Upper lobe of right lung (tissue), 1 donor: ENCODE data around the gene KRTAP10-10. TPM values are rescaled to one million over a fixed set of nuclear protein-coding genes. Genes with fewer than 3 reads are reported as not detected.
A peak's percentile ranks its signal among the peaks of the same experiment; 100 is the strongest.

ENCODE experiments used
- ATAC-seq: fragments of 200-7000 bp; cut with Tn5 transposase; one replicate; pipeline ENCODE4 v1.9.1; 2020; ENCODE audit warnings: mild to moderate bottlenecking, moderate library complexity
- DNase-seq: peaks from one replicate; pipeline ENCODE4 v3.0.0-alpha.2; 2020
- H3K27ac ChIP-seq: fragments of 200-600 bp; one replicate; pipeline ENCODE4 v1.8.0; 2022
- H3K27me3 ChIP-seq: fragments of 200-600 bp; one replicate; pipeline ENCODE4 v1.8.0; 2022; ENCODE audit warnings: mild to moderate bottlenecking
- H3K36me3 ChIP-seq: fragments of 200-600 bp; one replicate; pipeline ENCODE4 v1.8.0; 2022
- H3K4me1 ChIP-seq: fragments of 200-600 bp; one replicate; pipeline ENCODE4 v1.8.0; 2022
- H3K4me3 ChIP-seq: fragments of 200-600 bp; one replicate; pipeline ENCODE4 v1.8.0; 2022; ENCODE audit warnings: mild to moderate bottlenecking
- H3K9me3 ChIP-seq: fragments of 200-600 bp; one replicate; pipeline ENCODE4 v1.8.0; 2022
- intact Hi-C: fragments of 100-400 bp; cut with DNase I; formaldehyde crosslinking; loops from one replicate; pipeline ENCODE4 v1.11.0; 2022
- total RNA-seq: library from RNA; stranded (reverse); fragmentation: NEBNext Ultra II Directional; extraction: Animal tissue kit (Norgen Biotek cat#: 25700); gene quantifications from one replicate; pipeline ENCODE4 v1.2.1, GENCODE V29; 2021
- TF ChIP-seq, protein P1 (sequence below): fragments of 200-600 bp; IDR thresholded peaks from one replicate; pipeline ENCODE4 v1.8.0; 2022; ENCODE audit warnings: antibody characterized with exemption
- donor health status: DM: no; HTN: yes; CAD: no; lungs with severe emphysema.

KRTAP10-10 gene
- total RNA-seq, 1 donor from 2014 or later: not detected

DNA sequence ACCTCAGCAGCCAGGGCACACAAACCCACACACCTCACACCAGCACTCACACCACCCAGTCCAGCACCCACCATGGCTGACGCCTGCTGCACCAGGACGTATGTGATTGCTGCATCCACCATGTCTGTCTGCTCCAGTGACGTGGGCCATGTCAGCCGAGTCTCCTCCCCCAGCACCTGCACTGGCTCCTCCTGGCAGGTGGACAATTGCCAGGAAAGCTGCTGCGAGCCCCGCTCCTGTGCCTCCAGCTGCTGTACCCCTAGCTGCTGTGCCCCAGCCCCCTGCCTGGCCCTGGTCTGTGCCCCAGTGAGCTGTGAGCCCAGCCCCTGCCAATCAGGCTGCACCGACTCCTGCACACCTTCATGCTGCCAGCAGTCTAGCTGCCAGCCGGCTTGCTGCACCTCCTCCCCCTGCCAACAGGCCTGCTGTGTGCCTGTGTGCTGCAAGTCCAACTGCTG, 25.1 kb upstream of the KRTAP10-10 start, which contains the start of gene KRTAP10-8:
KRTAP10-8 (plus strand) TSS at position 51 of the 458 bp plus-strand sequence; CDS start at position 73, 22 bp downstream.
- Histone ChIP-seq H3K9me3 (peaks cover 9% of the 10 kb centered on the region), H3K27ac (no peak within 1 kb of the TSS), H3K4me1 (no peaks in the 10 kb centered on the region), H3K4me3 (no peak within 1 kb of the TSS), H3K36me3 (no peaks in the 10 kb centered on the region), H3K27me3 (no peaks in the 10 kb centered on the region)
- intact Hi-C loops: no loop called here
- DNase-seq (peak; percentile 60), ATAC-seq (no peak)
- TF ChIP-seq, protein P1, sequence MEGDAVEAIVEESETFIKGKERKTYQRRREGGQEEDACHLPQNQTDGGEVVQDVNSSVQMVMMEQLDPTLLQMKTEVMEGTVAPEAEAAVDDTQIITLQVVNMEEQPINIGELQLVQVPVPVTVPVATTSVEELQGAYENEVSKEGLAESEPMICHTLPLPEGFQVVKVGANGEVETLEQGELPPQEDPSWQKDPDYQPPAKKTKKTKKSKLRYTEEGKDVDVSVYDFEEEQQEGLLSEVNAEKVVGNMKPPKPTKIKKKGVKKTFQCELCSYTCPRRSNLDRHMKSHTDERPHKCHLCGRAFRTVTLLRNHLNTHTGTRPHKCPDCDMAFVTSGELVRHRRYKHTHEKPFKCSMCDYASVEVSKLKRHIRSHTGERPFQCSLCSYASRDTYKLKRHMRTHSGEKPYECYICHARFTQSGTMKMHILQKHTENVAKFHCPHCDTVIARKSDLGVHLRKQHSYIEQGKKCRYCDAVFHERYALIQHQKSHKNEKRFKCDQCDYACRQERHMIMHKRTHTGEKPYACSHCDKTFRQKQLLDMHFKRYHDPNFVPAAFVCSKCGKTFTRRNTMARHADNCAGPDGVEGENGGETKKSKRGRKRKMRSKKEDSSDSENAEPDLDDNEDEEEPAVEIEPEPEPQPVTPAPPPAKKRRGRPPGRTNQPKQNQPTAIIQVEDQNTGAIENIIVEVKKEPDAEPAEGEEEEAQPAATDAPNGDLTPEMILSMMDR: no peak

DNA sequence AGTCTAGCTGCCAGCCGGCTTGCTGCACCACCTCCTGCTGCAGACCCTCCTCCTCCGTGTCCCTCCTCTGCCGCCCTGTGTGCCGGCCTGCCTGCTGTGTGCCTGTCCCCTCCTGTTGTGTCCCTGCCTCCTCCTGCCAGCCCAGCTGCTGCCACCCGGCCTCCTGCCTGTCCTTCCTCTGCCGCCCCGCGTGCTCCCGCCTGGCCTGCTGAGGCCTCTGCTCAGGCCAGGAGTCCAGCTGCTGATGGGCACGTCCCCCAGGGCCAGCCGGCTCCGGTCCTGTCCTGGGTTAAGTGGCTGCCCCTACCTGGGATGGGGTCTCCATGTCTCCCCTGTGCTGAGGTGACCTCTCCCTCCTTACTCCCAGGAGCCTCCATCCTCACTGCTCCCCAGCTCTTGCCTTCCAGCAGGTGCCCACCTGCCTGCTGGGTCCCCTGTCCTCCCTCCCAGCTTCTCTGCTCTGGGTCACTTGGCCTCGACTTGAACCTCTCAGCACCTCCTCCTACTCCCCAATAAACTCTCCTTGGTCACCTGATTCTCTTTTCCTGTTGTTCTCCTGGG, 24.4 kb upstream of the KRTAP10-10 start:
- ATAC-seq (no peak), DNase-seq (peak; percentile 53)
- H3K27ac ChIP-seq: no peak overlapping the region

DNA sequence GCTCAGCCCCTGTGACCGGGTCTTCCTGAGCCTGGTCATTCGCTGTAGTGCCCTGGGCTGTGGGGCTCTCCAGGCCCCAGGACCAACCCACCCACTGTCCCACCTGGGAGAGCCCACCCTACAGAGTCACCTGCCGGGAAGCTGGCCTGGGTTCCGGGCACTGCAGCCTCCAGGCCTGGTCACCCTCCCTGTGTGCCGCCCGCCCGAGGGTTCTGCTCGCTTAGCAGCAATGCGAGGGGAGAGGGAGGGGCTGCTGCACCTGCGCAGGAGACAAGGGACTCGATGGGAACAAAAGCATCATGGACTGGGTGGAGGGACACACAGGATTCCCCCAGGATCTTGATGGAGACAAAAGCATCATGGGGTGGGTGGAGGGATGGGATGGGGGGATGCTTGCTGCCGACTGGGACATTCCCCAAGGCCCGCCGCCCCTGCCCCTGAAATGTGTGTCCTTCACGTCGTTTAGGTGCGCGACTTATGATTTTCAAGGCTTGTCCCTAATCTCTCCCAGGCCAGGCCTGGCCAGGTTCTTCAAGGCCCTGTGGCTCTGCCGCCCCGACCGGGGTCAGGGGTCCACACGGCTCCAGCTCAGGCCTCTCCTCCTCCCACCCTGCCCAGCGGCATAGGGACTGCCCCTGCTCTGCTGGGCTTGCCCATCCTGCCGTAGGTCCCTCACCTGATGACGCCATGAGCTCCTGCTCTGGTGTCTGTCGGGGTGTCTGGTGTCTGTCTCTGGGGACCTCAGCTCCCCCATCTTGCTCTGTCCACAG, 23.6 kb upstream of the KRTAP10-10 start:
- no peak for DNase-seq
- intact Hi-C loops: no loop called here
- no peaks in the 10 kb centered on the region for H3K27me3 ChIP-seq
- no peak overlapping the region for H3K4me3 ChIP-seq
- no peak overlapping the region for H3K27ac ChIP-seq
- H3K4me1 ChIP-seq: no peaks in the 10 kb centered on the region
- TF ChIP-seq, protein P1: no peak
- H3K9me3 ChIP-seq: peaks cover 9% of the 10 kb centered on the region
- no peak for ATAC-seq
- H3K36me3 ChIP-seq: no peaks in the 10 kb centered on the region

More for the DNA sequence above, 24.4 kb upstream of the KRTAP10-10 start:
- Histone ChIP-seq H3K4me1 (no peaks in the 10 kb centered on the region), H3K4me3 (no peak overlapping the region), H3K27me3 (no peaks in the 10 kb centered on the region), H3K36me3 (no peaks in the 10 kb centered on the region), H3K9me3 (peaks cover 9% of the 10 kb centered on the region)
- TF ChIP-seq, protein P1: no peak
- intact Hi-C loops: no loop called here

DNA sequence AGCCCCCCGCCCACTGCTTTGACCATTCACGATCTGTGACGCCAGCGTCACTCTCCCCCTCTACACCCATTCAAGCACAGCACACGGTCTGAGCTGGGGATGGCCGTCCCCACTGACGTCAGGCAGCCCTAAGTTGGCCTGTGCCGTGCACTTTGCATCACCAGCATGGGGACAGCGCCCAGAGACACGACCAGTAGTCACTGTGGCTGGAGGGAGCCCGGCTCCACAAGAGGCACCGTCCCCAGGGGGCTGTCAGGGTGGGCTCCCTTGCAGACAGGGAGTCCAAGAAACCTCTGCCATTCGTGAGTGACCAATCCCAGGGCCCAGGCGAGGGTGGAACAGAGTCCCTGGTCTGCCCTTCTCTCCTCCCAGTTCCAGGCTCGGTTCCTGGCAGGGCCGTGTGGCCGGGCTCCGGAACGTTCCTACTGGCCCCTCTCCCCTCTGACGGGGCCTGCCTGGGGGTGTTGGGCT, 23.0 kb upstream of the KRTAP10-10 start:
- TF ChIP-seq, protein P1: no peak
- intact Hi-C loops: no loop called here
- DNase-seq: peak; percentile 57
- no peak overlapping the region for H3K27ac ChIP-seq
- no peaks in the 10 kb centered on the region for H3K36me3 ChIP-seq
- H3K4me3 ChIP-seq: no peak overlapping the region
- peaks cover 9% of the 10 kb centered on the region for H3K9me3 ChIP-seq
- no peak for ATAC-seq
- H3K4me1 ChIP-seq: no peaks in the 10 kb centered on the region
- H3K27me3 ChIP-seq: no peaks in the 10 kb centered on the region

DNA sequence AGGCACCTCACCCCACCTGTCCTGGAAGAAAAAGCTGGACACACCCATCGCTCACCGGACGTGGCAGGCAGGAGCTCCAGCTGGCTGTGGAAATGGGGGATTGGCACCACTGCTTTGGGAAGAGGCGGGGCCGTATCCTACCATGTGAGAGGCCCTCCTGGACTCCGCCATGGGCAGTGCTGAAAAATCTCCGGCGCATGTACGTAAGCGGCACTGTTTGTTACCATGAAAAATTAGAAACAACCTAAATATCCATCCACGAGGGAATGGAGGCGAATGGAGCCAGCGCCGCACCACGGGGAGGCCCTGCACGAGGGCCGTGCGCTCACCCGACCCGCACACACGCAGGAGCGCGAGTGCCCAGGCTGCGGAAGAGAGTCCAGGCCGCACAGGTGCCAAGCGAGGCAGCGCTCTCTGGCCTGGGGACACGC, 22.2 kb upstream of the KRTAP10-10 start:
- H3K9me3 ChIP-seq: peaks cover 4% of the 10 kb centered on the region
- H3K4me3 ChIP-seq: no peak overlapping the region
- no peaks in the 10 kb centered on the region for H3K4me1 ChIP-seq
- ATAC-seq (no peak), DNase-seq (peak; percentile 59)
- intact Hi-C loops: no loop called here
- no peaks in the 10 kb centered on the region for H3K36me3 ChIP-seq
- H3K27me3 ChIP-seq: no peaks in the 10 kb centered on the region
- TF ChIP-seq, protein P1: no peak
- H3K27ac ChIP-seq: no peak overlapping the region
